Prostate gland (tissue), 2 donors: ENCODE data around the gene CLMP.
"Not testable (repeated sequence)": the region's sequence is repeated elsewhere in the genome, so short reads cannot be mapped to it uniquely, and the experiment has no call there.

Experiments
- CTCF ChIP-seq, 4 experiments: fragments of 200-600 bp in 2 of 4; fragments of 450-650 bp in 2 of 4; sonication (generic) in 2 of 4; IDR thresholded peaks; 1 replicate in 3 of 4; 2 replicates in 1 of 4; pipeline ENCODE4 v1.5.1; 2016 to 2019; ENCODE audit warnings: antibody characterized with exemption in 4 of 4, mild to moderate bottlenecking in 2 of 4, moderate library complexity in 2 of 4
- POLR2A ChIP-seq: fragments of 450-650 bp; IDR thresholded peaks from one replicate; pipeline ENCODE4 v1.6.1; 2016; ENCODE audit warnings: antibody characterized with exemption, mild to moderate bottlenecking
- POLR2AphosphoS5 ChIP-seq: sonication (generic); formaldehyde crosslinking; IDR thresholded peaks from one replicate; pipeline ENCODE4 v1.6.1; 2017; ENCODE audit warnings: antibody characterized with exemption

- TF ChIP-seq POLR2A; CTCF (IDR thresholded peaks at IDR 0.05); POLR2AphosphoS5: not testable (repeated sequence)
Observed at GRCh38 chr11:123206055-123206454, 11.0 kb upstream of the CLMP start.
